ENCODE results near the gene ZMAT2.

ZMAT2 gene

GRCh38 chr5:140672455-140673186 is 27.6 kb upstream of the ZMAT2 start:
- ChIA-PET CTCF (interaction anchor here (0.6 kb wide), 2 partner anchors 25 to 358 kb away, joined by 5 to 6 read pairs; partner anchors contain the start of genes IK and NDUFA2), POLR2A (ENCODE audit: low non-redundant PET) (interaction anchor here (0.6 kb wide), 1 partner anchor 107 kb away, joined by 3 read pairs; no protein-coding TSS in a partner anchor)
- no peak for TF ChIP-seq CTCF (conservative IDR thresholded peaks at IDR 0.05; ENCODE audit: low read depth)
- no peak for DNase-seq (ENCODE audit: low spot score)
- H3K27ac ChIP-seq: no peak overlapping the region

GRCh38 chr5:140673187-140673976 is 26.9 kb upstream of the ZMAT2 start, which contains the start of gene DND1:
TSS of gene DND1 (minus strand) at chr5:140673576. CDS start at chr5:140673542, 34 bp downstream.
- no peak for DNase-seq (ENCODE audit: low spot score)
- ChIA-PET POLR2A (ENCODE audit: low non-redundant PET) (interaction anchor here (0.6 kb wide), 1 partner anchor 108 kb away, joined by 3 read pairs; no protein-coding TSS in a partner anchor), CTCF (interaction anchor here (0.6 kb wide), 1 partner anchor 26 kb away, joined by 5 read pairs; the partner anchor contains the start of genes IK and NDUFA2)
- no peak for TF ChIP-seq CTCF (conservative IDR thresholded peaks at IDR 0.05; ENCODE audit: low read depth)
- H3K27ac ChIP-seq: peak within 1 kb of the TSS; percentile 18; the same call in 1 of the 2 replicates

- peak overlapping the region; percentile 18 for H3K27ac ChIP-seq
- TF ChIP-seq CTCF (conservative IDR thresholded peaks at IDR 0.05; ENCODE audit: low read depth): no peak
- POLR2A ChIA-PET (ENCODE audit: low non-redundant PET): no interaction called here
- CTCF ChIA-PET: no interaction called here
- no peak for DNase-seq (ENCODE audit: low spot score)
Measured at GRCh38 chr5:140674211-140674610, 26.0 kb upstream of the ZMAT2 start.

GRCh38 chr5:140674629-140675028 is 25.6 kb upstream of the ZMAT2 start:
- peak overlapping the region; percentile 18 for H3K27ac ChIP-seq
- no peak for DNase-seq (ENCODE audit: low spot score)
- no peak for TF ChIP-seq CTCF (conservative IDR thresholded peaks at IDR 0.05; ENCODE audit: low read depth)
- ChIA-PET POLR2A (ENCODE audit: low non-redundant PET) (interaction anchor here (0.7 kb wide), 2 partner anchors 27 to 36 kb away, joined by 5 to 6 read pairs; partner anchors contain the start of genes IK and NDUFA2), CTCF (interaction anchor here (0.6 kb wide), 1 partner anchor 10 kb away, joined by 4 read pairs; no protein-coding TSS in a partner anchor)

GRCh38 chr5:140677947-140678346 is 22.3 kb upstream of the ZMAT2 start:
- CTCF ChIA-PET: no interaction called here
- no peak for TF ChIP-seq CTCF (conservative IDR thresholded peaks at IDR 0.05; ENCODE audit: low read depth)
- H3K27ac ChIP-seq: no peak overlapping the region
- POLR2A ChIA-PET (ENCODE audit: low non-redundant PET): no interaction called here
- no peak for DNase-seq (ENCODE audit: low spot score)

- TF ChIP-seq CTCF (conservative IDR thresholded peaks at IDR 0.05; ENCODE audit: low read depth): no peak
- POLR2A ChIA-PET (ENCODE audit: low non-redundant PET): no interaction called here
- H3K27ac ChIP-seq: no peak overlapping the region
- no peak for DNase-seq (ENCODE audit: low spot score)
- CTCF ChIA-PET: no interaction called here
Measured at GRCh38 chr5:140678993-140679392, 21.3 kb upstream of the ZMAT2 start.

Data from RWPE1 (cell line).